ENCODE measurements around the gene SUMF2.
"Not testable (repeated sequence)": the region's sequence is repeated elsewhere in the genome, so short reads cannot be mapped to it uniquely, and the experiment has no call there.

The SUMF2 gene

DNA sequence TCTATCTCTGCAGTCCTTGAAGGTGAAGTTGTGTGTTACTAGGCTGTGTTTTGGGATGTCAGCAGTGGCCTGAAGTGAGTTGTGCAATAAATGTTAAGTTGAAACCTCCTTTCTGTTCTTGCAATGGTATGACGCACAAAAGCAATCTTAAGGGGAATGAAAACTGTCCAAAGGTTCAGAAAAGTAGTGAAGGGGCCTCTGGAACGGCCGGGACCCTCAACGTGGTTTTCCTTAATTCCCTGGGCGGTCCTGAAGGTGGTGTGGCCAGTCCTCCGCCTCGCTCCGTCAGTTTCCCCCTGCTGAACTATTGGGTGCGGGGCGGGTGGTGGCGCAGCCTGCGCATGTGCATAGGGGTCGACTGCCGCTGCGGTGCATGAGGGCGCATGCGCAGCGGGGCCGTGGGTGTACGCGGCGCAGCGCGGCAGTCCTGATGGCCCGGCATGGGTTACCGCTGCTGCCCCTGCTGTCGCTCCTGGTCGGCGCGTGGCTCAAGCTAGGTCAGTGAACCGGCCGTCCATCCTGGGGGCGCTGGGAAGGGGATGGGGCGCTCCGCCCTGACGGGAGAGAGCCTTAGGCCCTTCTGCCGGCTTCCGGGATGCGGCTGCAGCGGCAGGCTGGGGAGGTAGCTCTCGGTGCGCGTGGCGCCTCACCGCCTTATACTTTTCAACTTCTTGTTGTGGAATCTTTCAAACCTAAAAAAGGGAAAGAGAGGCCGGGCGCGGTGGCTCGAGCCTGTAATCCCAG, at the start of gene SUMF2:
SUMF2 (plus strand) TSS at position 405 of the 744 bp plus-strand sequence; CDS start at position 431, 26 bp downstream.
- DNase-seq (ENCODE audit: low spot score), result peak; percentile 87

DNA sequence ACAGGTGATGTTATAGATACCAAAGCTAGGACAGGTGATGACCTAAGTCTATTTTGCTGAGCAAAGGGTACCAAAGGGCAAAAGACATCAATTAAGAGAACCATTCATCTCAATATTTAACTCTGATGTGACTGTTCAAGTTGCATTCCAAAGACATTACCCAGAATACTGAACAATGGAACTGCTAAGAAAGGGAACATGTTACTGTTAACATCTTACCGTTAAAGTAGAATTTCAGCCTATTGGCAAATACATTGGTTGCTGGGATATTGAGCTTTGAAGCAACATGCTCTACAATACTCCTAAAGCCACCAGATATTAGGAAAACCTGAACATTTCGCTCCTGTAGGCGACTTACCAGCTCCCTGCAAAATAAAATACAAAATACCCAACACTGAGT, 47.1 kb upstream of the SUMF2 start:
- DNase-seq (ENCODE audit: low spot score), result not testable (repeated sequence)

- DNase-seq (ENCODE audit: low spot score), result no peak
Observed at GRCh38 chr7:56019501-56019900, 44.6 kb upstream of the SUMF2 start.

- DNase-seq (ENCODE audit: low spot score), result no peak
Observed at GRCh38 chr7:56023500-56023899, 40.6 kb upstream of the SUMF2 start.

DNA sequence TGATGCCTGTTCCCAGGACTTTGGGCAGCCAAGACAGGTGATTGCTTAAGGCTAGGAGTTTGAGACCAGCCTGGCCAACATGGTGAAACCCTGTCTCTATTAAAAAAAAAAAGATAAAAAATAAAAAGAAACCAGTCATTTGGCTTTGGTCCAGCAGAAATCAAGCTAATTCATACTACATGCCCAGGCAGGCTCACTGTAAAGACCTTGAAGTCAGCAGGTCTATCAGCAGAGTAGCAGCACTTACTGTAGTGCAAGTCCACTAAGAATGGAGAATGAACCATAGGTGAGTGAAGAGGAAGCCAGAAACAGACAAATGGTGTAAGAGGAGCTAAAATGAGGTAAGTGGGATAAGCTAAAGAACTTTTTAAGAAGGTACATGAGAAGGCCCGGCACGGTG, 37.5 kb upstream of the SUMF2 start:
- DNase-seq (ENCODE audit: low spot score), result no peak

DNA sequence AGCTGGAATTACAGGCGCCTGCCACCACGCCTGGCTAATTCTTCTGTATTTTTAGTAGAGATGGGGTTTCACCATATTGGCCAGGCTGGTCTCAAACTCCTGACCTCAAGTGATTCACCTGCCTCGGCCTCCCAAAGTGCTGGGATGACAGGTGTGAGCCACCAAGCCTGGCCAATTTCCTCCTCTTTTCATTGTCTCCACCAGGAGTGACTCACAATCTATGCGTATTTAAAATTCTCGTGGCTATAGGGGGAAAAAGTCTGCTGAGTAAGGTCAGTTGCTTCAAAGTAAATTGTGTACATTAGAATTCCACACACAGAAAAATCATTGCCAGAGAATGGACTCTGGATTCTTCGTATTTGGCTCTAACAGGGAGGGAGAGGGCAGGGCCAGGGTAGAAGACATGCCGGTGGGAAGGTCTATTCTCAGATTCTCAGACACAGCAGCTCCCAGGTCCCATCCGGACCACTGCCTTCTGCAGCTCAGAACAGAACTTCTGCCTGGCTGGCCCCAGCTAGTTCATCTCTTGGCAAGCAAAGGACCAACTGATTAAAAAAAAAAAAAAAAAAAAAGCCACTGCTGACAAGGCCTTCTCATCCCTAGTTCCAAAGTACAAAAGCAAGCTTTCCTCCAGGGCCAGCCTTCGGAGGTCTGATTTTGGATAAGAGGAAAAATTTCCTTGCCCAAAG, 35.0 kb upstream of the SUMF2 start:
- DNase-seq (ENCODE audit: low spot score), result no peak

GRCh38 chr7:56030340-56030739, 33.7 kb upstream of the SUMF2 start:
- DNase-seq (ENCODE audit: low spot score), result no peak

DNA sequence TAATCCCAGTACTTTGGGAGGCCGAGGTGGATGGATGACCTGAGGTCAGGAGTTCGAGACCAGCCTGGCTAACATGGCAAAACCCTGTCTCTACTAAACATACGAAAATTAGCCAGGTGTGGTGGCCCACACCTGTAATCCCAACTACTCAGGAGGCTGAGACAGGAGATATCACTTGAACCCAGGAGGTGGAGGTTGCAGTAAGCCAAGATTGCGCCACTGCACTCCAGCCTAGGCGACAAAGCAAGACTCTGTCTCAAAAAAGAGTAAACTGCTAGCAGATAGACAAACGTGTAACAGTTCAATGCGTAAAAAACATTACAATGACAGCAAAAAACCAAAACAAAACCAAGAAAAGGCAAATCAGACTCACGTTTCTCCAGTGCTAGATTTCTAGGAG, 32.5 kb upstream of the SUMF2 start:
- DNase-seq (ENCODE audit: low spot score), result not testable (repeated sequence)

DNA sequence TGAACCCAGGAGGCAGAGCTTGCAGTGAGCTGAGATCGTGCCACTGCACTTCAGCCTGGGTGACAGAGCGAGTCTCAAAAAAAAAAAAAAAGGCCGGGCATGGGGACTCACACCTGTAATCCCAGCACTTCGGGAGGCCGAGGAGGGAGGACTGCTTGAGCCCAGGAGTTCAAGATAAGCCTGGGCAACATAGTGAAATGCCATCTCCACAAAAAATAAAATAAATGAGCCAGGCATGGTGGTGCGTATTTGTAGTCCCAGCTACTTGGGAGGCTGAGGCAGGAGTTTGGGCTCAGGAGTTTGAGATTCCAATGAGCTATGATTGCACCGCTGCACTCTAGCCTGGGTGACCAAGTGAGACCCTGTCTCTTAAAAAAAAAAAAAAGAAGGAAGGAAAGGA, 31.5 kb upstream of the SUMF2 start:
- DNase-seq (ENCODE audit: low spot score), result not testable (repeated sequence)

- peak; percentile 15 for DNase-seq (ENCODE audit: low spot score)
Observed at GRCh38 chr7:56033671-56034432, 30.2 kb upstream of the SUMF2 start.

- DNase-seq (ENCODE audit: low spot score), result no peak
Observed at GRCh38 chr7:56040730-56041129, 23.4 kb upstream of the SUMF2 start.

GRCh38 chr7:56045758-56046157, 18.3 kb upstream of the SUMF2 start:
- not testable (repeated sequence) for DNase-seq (ENCODE audit: low spot score)

DNA sequence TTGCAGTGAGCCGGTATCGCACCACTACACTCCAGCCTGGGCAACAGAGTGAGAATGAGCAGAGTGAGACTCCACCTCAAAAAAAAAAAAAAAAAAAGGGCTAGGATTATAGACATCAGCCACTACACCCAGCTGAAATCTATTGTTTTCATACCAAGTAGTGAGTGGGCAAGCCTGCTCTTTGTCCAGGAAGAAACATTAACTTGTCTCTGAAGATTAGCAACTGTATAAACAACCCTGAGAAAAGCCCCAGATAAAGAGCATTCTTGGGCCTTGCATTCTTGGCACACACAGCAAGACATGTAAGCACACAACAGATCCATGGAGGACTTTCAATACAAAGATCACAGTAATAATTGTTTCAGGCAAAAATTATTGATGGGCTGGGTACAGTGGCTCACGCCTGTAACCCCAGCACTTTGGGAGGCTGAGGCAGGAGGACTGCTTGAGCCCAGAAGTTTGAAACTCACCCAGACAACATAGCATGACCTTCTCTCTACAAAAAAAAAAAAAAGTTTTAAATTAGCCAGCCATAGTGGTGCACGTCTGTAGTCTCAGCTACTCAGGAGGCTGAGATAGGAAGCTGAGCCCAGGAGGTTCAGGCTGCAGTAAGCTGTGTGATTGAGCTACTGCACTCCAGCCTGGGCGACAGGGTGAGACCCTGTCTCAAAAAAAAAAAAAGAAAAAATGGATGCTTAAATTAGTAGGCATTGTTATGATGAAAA, 17.2 kb upstream of the SUMF2 start:
- DNase-seq (ENCODE audit: low spot score), result no peak

DNA sequence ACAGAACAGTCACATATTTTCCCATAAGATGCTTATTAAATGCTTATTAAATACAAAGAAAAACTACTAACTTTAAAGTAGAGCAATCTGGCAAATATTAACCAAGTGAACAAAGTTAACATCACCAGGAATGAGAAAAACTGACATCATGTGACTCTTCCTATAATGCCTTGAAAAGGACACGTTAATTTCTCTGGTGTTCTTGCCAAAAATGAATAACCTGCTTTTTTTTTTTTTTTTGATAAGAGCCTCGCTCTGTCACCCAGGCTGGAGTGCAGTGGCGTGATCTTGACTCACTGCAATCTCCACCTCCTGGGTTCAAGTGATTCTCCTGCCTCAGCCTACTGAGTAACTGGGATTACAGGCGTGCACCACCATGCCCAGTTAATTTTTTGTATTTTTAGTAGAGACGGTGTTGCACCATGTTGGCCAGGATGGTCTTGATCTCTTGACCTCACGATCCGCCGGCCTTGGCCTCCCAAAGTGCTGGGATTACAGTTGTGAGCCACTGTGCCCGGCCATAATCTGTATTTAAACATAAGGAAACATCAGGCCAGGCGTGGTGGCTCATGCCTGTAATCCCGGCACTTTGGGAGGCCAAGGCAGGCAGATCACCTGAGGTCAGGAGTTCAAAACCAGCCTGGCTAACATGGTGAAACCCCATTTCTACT, 16.5 kb upstream of the SUMF2 start:
- peak; percentile 30 for DNase-seq (ENCODE audit: low spot score)

GRCh38 chr7:56048245-56048644, 15.8 kb upstream of the SUMF2 start:
- DNase-seq (ENCODE audit: low spot score), result no peak

GRCh38 chr7:56048763-56049162, 15.3 kb upstream of the SUMF2 start:
- not testable (repeated sequence) for DNase-seq (ENCODE audit: low spot score)

GRCh38 chr7:56051053-56051338, 13.1 kb upstream of the SUMF2 start:
- no peak for DNase-seq (ENCODE audit: low spot score)

DNA sequence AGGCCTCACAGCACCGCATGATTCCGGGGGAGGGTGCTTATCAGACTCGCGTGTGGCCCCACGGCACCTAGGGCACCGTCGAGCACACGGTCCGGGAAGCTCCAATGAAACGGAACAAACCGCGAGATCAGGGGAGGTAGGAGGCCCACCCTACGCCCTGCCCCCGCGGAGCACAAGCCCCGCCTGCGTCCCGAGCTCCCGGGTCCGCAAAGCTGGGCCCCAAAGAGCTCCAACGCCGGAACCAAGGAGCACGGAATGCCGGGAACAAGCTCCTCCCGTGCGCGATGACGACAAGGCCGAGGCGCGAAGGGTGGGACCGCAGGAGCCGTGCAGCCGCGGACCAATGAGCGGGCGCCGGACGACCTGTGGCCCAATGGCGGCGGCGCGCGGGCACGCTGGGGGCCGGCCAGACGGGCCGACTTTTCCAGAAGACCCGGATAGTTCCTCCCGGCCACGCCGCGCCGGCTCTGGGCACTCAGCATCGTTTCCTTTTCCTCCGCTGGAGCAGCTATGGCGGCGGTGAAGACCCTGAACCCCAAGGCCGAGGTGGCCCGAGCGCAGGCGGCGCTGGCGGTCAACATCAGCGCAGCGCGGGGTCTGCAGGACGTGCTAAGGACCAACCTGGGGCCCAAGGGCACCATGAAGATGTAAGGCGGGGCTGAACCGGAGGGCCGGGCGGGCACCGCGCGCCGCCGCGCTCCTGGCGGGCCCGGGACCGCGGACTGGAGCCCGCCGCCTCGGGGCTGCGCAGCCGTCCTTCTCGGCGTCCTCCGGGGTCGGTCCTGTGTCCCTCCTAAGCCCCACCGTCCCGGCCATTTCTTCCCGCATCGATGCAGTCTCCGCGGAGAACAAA, 12.5 kb upstream of the SUMF2 start, which contains the start of the genes CCT6A and PSPH:
CCT6A (plus strand) TSS at position 427 of the 853 bp plus-strand sequence; CDS start at position 511, 84 bp downstream.
PSPH (minus strand) TSS at position 106 of the 853 bp plus-strand sequence. CDS start 30,232 bp downstream, outside the sequence.
- peak; percentile 94 for DNase-seq (ENCODE audit: low spot score)

DNA sequence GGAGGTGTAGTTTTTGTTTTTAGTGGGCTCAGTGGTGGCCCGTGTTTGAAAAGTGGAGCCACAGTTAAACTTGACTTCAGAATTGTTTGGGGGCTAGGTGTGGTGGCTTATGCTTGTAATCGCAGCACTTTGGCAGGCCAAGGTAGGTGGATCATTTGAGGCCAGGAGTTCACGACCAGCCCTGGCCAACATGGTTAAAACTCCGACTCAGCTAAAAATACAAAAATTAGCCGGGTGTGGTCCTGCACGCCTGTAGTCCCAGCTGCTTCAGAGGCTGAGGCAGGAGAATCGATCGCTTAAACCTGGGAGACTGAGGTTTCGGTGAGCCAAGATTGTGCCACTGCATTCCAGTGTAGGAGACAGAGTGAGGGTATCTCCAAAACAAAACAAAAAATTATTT, 10.7 kb upstream of the SUMF2 start:
- no peak for DNase-seq (ENCODE audit: low spot score)

- no peak for DNase-seq (ENCODE audit: low spot score)
Observed at GRCh38 chr7:56053993-56054392, 10.1 kb upstream of the SUMF2 start.

DNA sequence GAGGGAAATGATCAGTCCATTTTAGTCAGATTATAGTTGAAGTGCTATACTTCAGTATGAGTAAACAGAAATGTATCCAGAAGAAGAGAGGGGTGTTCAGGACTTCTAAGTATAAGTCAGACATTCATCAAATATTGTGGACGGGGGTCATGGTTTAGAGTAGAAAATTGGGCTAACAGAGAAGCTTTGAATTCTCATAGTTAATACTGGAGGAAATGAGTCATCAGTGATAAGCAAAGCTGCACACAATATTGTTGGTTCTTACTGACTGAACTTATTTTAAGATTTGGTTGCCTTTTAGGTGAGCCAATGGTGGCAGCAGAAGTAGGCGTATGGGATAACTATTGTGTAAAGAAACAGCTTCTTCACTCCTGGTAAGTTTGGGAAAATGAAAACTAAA, 1.7 kb upstream of the SUMF2 start:
- DNase-seq (ENCODE audit: low spot score), result no peak
